IPS DF 4.7 (cell line): ENCODE measurements around the gene CLEC16A.
"Not testable (repeated sequence)": the region's sequence is repeated elsewhere in the genome, so short reads cannot be mapped to it uniquely, and the experiment has no call there.

Experiments
- DNase-seq: peaks from one replicate; pipeline ENCODE4 v3.0.0-alpha.2; 2013; ENCODE audit warnings: low spot score; ENCODE audit errors: extremely low read depth

The CLEC16A gene

DNA sequence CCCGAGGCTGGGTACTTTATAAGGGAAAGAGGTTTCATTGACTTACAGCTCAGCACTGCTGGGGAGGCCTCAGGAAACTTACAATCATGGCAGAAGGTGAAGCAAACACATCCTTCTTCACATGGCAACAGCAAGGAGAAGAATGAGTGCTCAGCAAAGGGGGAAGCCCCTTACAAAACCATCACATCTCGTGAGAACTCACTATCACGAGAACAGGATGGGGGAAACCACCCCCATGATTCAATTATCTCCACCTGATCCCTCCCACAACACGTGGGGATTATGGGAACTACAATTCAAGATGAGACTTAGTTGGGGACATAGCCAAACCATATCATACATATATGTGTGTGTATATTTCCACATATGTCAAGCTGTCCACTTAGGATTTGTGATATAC, 22.2 kb downstream of the CLEC16A start:
- not testable (repeated sequence) for DNase-seq

- DNase-seq: no peak
Measured at GRCh38 chr16:10967986-10968385, 23.6 kb downstream of the CLEC16A start.

DNA sequence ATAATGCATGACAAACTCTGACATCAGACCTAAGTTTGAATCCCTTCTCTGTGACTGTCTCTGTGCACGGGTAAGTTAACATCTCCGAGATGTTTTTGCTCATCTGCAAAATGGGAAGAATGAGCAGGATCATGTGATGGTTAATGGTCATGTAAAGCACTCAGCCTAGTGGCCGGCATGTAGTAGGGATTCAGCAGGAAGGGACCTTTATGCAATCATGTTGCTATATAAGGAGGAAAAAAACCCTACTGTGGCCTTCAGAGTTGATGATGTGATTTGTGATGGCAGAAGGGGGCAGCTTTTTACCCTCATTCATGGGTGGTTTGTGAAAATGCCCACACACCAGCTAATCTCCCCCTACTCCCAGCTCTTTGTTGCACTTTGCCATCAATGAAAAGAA, 24.1 kb downstream of the CLEC16A start:
- no peak for DNase-seq

- no peak for DNase-seq
Measured at GRCh38 chr16:10969615-10970014, 25.3 kb downstream of the CLEC16A start.

DNA sequence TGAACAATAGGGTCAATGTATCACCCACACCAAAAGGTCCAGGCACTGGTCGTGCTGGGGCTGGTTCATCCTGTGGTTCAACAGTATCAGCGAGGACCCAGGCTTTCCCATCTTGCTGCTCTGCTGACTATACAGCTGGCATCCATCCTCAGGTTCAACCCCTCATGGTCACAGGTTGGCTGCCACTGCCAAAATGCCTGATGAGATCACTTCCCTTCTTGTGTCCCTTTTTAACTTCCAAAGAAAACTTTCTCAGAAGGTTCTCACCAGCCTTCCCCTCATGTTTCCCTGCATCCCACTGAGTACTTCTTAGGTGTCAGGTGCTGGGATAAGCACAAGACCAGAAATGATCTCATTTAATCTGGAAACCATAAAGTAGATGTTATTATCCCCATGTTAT, 25.7 kb downstream of the CLEC16A start:
- DNase-seq: no peak

- DNase-seq: no peak
Measured at GRCh38 chr16:10971560-10971961, 27.2 kb downstream of the CLEC16A start.

DNA sequence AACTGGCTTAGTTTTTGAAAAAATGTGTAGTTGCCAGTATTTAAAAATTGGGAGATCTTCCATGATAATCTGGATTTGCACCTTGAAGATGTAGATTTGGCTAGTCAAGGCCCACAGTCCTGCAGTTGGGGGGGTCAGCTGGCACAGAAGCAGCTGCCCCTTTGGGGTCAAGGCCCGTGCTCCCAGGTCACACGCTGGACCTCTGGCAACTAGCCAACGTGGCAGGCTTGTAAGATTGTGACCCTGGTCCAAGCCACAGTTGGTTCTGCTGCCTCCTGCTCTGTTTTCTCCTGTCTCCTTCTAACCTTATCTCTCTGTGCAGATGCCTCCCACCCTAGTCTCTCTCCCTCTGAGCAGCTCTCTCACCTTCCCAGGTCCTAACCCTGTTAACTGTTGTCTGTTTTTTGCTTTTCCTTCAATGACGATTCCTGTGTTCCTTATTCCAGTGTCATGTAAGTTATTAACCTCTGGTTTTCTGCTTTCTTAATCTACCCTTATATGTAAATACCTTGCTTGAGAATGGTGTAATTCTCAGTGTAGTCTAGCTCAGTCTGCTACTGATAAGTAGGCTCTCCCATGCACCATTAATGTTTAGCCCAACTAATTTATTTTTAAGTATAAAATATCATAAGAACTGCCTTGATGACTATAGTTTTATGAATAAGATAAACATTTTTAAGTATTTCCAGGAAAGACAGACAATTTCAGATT, 27.9 kb downstream of the CLEC16A start:
- DNase-seq: no peak

- DNase-seq: no peak
Measured at GRCh38 chr16:10972819-10973464, 28.6 kb downstream of the CLEC16A start.

- no peak for DNase-seq
Measured at GRCh38 chr16:10976634-10977033, 32.3 kb downstream of the CLEC16A start.

- DNase-seq: no peak
Measured at GRCh38 chr16:10978124-10978523, 33.8 kb downstream of the CLEC16A start.

GRCh38 chr16:10978871-10979446, 34.6 kb downstream of the CLEC16A start:
- no peak for DNase-seq

GRCh38 chr16:10979717-10980601, 35.6 kb downstream of the CLEC16A start:
- DNase-seq: no peak

DNA sequence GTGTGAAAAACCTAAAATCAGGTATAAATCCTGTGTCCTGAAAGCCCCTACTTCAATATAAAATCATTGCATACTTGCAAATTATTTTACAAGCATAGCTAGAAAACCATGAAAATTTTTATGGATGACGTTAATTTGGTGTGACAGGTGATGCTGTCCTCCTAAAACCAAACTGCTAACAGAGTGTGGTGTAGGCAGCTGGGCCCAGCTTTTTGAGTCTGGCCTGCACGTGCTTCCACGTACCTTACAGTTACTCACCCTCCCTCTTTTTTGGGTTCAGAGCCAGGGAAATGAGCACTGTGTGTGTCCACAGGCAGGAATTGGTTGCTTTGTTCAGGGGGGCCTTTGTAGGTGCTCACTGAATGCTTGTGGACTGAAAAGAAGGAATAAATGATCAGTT, 36.4 kb downstream of the CLEC16A start:
- no peak for DNase-seq

- DNase-seq: no peak
Measured at GRCh38 chr16:10981697-10982216, 37.4 kb downstream of the CLEC16A start.

DNA sequence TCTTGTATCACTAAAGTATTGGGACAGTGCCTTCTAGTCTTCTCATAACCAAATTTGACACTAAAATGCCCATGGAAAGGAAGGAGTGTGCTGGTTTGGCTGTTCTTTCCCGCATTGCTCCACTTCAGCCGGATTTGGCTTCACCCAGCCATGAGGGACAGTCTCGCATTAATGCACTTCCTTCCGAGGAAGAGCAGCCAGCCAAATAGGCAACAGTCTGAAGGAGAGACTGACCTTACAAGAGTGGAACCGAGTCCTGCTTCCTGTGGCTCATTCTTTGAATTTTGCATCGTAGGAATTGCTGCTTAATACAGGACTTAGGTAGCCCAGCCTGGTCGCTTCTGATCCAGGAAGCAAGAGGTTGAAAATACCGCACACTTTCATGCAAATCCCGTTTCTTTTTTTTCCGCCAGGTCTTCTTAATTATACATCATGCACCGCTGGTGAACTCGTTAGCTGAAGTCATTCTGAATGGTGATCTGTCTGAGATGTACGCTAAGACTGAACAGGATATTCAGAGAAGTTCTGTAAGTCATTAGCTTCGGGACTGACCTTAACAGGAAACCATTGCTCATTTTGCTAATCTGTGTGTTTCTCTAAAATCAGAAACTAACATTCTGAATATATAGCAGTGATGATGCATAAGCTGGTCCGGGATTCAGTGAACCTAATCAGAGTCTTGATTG, 38.2 kb downstream of the CLEC16A start:
- no peak for DNase-seq

GRCh38 chr16:10983159-10983558, 38.8 kb downstream of the CLEC16A start:
- DNase-seq: no peak

DNA sequence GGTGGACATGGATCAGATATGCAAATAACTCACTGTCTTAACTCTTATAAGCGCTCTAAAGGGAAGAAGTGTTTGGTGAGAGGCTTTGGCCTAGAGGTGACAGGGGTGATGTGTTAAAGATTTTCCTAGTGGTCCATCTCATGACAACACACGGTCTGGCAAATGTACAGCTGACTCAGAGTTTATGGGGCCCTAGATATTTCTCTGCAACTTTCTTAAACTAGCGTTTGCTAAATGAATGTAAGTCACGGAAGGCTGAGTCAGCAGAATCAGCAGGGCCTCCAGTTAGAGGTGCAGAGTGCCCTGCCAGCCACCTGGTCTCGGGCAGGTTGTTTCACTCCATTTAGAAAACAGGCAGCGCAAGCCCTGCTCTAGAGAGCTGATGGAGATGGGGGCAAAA, 40.1 kb downstream of the CLEC16A start:
- DNase-seq: no peak

- no peak for DNase-seq
Measured at GRCh38 chr16:10987361-10988163, 43.2 kb downstream of the CLEC16A start.

DNA sequence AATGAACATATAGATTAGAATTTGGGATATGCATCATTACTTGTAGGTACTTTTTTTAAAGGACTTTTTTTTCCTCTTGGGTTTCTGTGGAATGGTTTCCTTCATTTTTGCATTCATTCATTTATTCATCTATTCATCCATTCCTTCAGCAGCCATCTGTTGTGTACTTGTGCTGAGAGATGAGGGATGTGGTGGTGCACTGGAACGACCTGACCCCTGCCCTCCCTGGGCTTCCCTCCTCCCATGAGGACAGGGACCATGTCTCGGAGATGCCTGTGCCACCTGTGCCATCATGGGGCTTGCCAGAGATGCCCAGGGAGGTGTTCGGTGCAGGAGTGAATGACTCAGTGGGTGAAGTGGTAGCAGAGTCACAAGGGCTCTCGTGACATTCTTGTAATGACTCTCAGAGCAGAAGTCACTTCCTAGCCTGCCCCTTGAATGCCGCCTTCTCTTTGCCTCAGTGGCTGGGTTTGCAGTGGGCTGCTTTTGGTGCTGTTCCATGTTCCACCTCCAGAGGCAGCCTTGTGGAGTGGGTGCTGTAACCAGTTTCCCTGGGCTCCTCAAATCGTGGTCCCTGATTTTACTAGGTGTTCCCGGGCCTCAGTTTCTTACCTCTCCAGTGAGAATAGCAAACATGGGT, 43.9 kb downstream of the CLEC16A start:
- DNase-seq: no peak

DNA sequence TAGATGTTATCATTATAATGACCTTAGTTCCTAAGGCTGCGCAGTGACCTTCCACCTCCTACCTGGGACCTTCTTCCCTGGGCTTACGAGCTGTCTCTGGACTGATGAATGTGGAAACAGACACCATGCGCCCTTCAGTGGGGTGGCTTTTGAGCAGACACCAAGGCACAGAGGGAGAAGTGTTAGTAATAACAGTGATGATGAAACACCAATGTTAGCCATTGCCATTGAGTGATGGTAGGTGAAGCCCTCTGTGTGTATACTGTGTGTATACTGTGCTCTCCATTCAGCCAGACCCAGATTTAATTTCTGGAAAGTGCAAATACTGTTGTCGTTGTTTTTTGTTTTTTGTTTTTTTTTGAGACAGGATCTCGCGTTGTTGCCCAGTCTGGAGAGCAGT, 44.5 kb downstream of the CLEC16A start:
- DNase-seq: no peak
